Caco-2 (cell line): ENCODE results near the gene PLXNA4. TPM values are rescaled to one million over a fixed set of nuclear protein-coding genes. Genes with fewer than 3 reads are reported as not detected.

Experiments used
- BruUV-seq: library from RNA; stranded (reverse); fragments of 400-500 nt; replicated peaks from 2 replicates; lab custom pipeline; 2021; lab: Mats Ljungman, UMichigan
- CTCF ChIA-PET: fragments of 300-600 bp; sonication (Branson Sonifier 250); formaldehyde crosslinking; loops from one replicate; lab custom pipeline; 2022; ENCODE audit warnings: antibody characterized with exemption; lab: Charles Lee
- POLR2A ChIA-PET: fragments of 300-600 bp; sonication (Branson Sonifier 250); formaldehyde crosslinking; loops from one replicate; lab custom pipeline; 2022; ENCODE audit warnings: antibody characterized with exemption; lab: Charles Lee
- DNase-seq, 2 experiments: peaks; one replicate each; pipeline versions ENCODE4 v3.0.0 to v3.0.0-alpha.2; 2020 to 2022
- H3K27me3 ChIP-seq: replicated peaks from 2 replicates; pipeline ENCODE4 v1.6.0; 2011; ENCODE audit warnings: low read length; ENCODE audit not compliant: control insufficient read depth, insufficient read depth
- H3K36me3 ChIP-seq: 2 replicates; pipeline ENCODE4 v1.5.1; 2011; ENCODE audit warnings: low read length; ENCODE audit not compliant: control insufficient read depth, insufficient read depth
- H3K4me1 ChIP-seq: fragments of 250-450 bp; sonication (Bioruptor Pico); 2 replicates; pipeline ENCODE4 v1.5.1; 2020; ENCODE audit warnings: mild to moderate bottlenecking
- H3K4me3 ChIP-seq: 2 replicates; pipeline ENCODE4 v1.5.1; 2011; ENCODE audit warnings: low read depth, mild to moderate bottlenecking, control low read depth, low read length
- H3K9me3 ChIP-seq: fragments of 250-450 bp; sonication (Bioruptor Pico); 2 replicates; pipeline ENCODE4 v1.5.1; 2020; ENCODE audit warnings: mild to moderate bottlenecking, moderate library complexity
- H3K27ac Mint-ChIP-seq: one replicate; pipeline ENCODE4 v1.8.0; 2022; ENCODE audit warnings: mixed read lengths; ENCODE audit not compliant: unreplicated experiment
- H3K27me3 Mint-ChIP-seq: one replicate; pipeline ENCODE4 v1.8.0; 2022; ENCODE audit warnings: mixed read lengths; ENCODE audit not compliant: insufficient read depth, unreplicated experiment
- H3K36me3 Mint-ChIP-seq: one replicate; pipeline ENCODE4 v1.8.0; 2022; ENCODE audit warnings: mild to moderate bottlenecking, mixed read lengths; ENCODE audit not compliant: insufficient read depth, unreplicated experiment
- H3K4me1 Mint-ChIP-seq: one replicate; pipeline ENCODE4 v1.8.0; 2022; ENCODE audit warnings: low read depth, mixed read lengths; ENCODE audit not compliant: unreplicated experiment
- H3K4me3 Mint-ChIP-seq: one replicate; pipeline ENCODE4 v1.8.0; 2022; ENCODE audit warnings: mild to moderate bottlenecking, moderate library complexity, mixed read lengths; ENCODE audit not compliant: unreplicated experiment
- H3K9me3 Mint-ChIP-seq: one replicate; pipeline ENCODE4 v1.8.0; 2022; ENCODE audit warnings: mixed read lengths; ENCODE audit not compliant: unreplicated experiment
- CTCF ChIP-seq, 2 experiments: fragments of 200-600 bp in 1 of 2; IDR thresholded peaks; 1 replicate in 1 of 2; 2 replicates in 1 of 2; pipeline versions ENCODE4 v1.5.1 to v1.8.0; 2011 to 2022; ENCODE audit warnings: antibody characterized with exemption in 1 of 2, control low read depth in 1 of 2, inconsistent platforms in 1 of 2, low read depth in 1 of 2, low read length in 1 of 2, mild to moderate bottlenecking in 1 of 2, moderate library complexity in 1 of 2; ENCODE audit not compliant: insufficient read depth in 1 of 2, severe bottlenecking in 1 of 2, unreplicated experiment in 1 of 2
- intact Hi-C: fragments of 100-400 bp; cut with micrococcal nuclease; formaldehyde crosslinking; loops from one replicate; pipeline ENCODE4 v1.10.0; 2022; ENCODE audit not compliant: unreplicated experiment
- total RNA-seq: library from RNA; stranded (reverse); gene quantifications from 2 replicates; pipeline ENCODE4 v1.2.3, GENCODE V29; 2022

PLXNA4 gene
- total RNA-seq, 1 experiment from 2014 or later, result 0.43 TPM

- POLR2A ChIA-PET, result no interaction called here
- Histone ChIP-seq H3K4me3 (no peak overlapping the region), H3K4me1 (no peaks in the 10 kb centered on the region), H3K36me3 (no peaks in the 10 kb centered on the region), H3K9me3 (no peaks in the 10 kb centered on the region), H3K27me3 (no peaks in the 10 kb centered on the region; the same call in none of the 2 replicates)
- no TSS peak for BruUV-seq
- Mint-ChIP-seq H3K27ac (no peak overlapping the region), H3K36me3 (no peaks in the 10 kb centered on the region), H3K4me1 (no peaks in the 10 kb centered on the region), H3K9me3 (no peaks in the 10 kb centered on the region), H3K4me3 (no peak overlapping the region), H3K27me3 (peaks cover 19% of the 10 kb centered on the region)
- intact Hi-C loops, result loop anchor here (1.0 to 5.0 kb wide), 2 partner anchors 62 to 126 kb away; no protein-coding TSS in a partner anchor
- peak; percentile 53 for TF ChIP-seq CTCF (IDR thresholded peaks at IDR 0.05; ENCODE audit: insufficient read depth in 1 of 2, low read depth in 1 of 2, low read length in 1 of 2, severe bottlenecking in 1 of 2, unreplicated experiment in 1 of 2)
- peak in 1 of 2 experiments; percentile 51 for DNase-seq
- CTCF ChIA-PET, result interaction anchor here (0.6 to 1.2 kb wide), 2 partner anchors 62 to 324 kb away, joined by 3 to 4 read pairs; no protein-coding TSS in a partner anchor
Measured at GRCh38 chr7:132518102-132518838, 58.0 kb downstream of the PLXNA4 start.

DNA sequence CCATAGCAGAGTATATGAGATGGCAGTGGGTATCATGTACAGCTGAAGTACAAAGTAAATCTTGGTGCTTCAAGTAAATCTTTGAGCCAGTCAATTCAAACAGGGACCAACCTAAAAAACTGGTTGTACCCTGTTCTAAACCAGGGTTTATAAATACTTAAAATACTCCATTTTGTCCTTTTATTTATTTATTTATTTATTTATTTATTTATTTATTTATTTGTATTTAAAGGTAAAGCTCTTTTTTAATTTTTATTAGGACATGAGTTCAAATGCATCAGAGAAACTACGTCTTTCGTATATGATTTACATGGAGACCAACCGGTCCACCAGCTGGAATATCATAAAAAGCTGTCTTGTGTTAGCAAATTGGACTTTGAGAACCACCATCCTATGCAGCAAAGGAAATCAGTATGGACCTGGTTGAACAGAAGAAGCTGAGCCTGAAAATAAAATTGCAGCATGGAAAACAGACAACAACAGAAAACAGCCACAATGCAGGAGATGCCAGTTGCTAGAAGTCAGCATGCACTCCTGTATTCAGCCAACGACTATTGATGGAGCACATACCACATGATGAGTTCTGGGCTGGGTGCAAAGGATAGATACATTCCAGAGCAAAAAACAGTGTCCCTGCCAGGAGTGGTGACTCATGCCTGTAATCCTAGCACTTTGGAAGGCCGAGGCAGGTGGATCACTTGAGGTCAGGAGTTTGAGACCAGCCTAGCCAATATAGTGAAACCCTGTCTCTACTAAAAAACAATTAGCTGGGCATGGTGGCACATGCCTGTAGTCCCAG lies 60.0 kb downstream of the PLXNA4 start:
- no TSS peak for BruUV-seq
- Histone ChIP-seq H3K9me3 (no peaks in the 10 kb centered on the region), H3K4me1 (no peaks in the 10 kb centered on the region), H3K4me3 (no peak overlapping the region), H3K27me3 (no peaks in the 10 kb centered on the region), H3K36me3 (no peaks in the 10 kb centered on the region)
- H3K27me3 Mint-ChIP-seq, result peaks cover 20% of the 10 kb centered on the region
- H3K4me1 Mint-ChIP-seq, result no peaks in the 10 kb centered on the region
- intact Hi-C loops, result loop anchor here (5.0 kb wide), 1 partner anchor 124 kb away; no protein-coding TSS in a partner anchor
- CTCF ChIA-PET, result no interaction called here
- H3K36me3 Mint-ChIP-seq, result no peaks in the 10 kb centered on the region
- TF ChIP-seq CTCF (IDR thresholded peaks at IDR 0.05; ENCODE audit: insufficient read depth in 1 of 2, low read depth in 1 of 2, low read length in 1 of 2, severe bottlenecking in 1 of 2, unreplicated experiment in 1 of 2), result no peak
- H3K9me3 Mint-ChIP-seq, result no peaks in the 10 kb centered on the region
- no peak overlapping the region for H3K4me3 Mint-ChIP-seq
- POLR2A ChIA-PET, result no interaction called here
- H3K27ac Mint-ChIP-seq, result no peak overlapping the region
- DNase-seq, result no peak

- no peak overlapping the region for H3K4me3 Mint-ChIP-seq
- H3K27ac Mint-ChIP-seq, result no peak overlapping the region
- no peaks in the 10 kb centered on the region for H3K36me3 Mint-ChIP-seq
- BruUV-seq, result no TSS peak
- no peaks in the 10 kb centered on the region for H3K4me1 Mint-ChIP-seq
- TF ChIP-seq CTCF (IDR thresholded peaks at IDR 0.05; ENCODE audit: insufficient read depth in 1 of 2, low read depth in 1 of 2, low read length in 1 of 2, severe bottlenecking in 1 of 2, unreplicated experiment in 1 of 2), result no peak
- no peaks in the 10 kb centered on the region for H3K27me3 ChIP-seq
- H3K9me3 Mint-ChIP-seq, result no peaks in the 10 kb centered on the region
- no peak overlapping the region for H3K4me3 ChIP-seq
- no peaks in the 10 kb centered on the region for H3K9me3 ChIP-seq
- no peaks in the 10 kb centered on the region for H3K4me1 ChIP-seq
- intact Hi-C loops, result loop anchor here (5.0 kb wide), 1 partner anchor 123 kb away; no protein-coding TSS in a partner anchor
- H3K27me3 Mint-ChIP-seq, result peaks cover 21% of the 10 kb centered on the region
- no peaks in the 10 kb centered on the region for H3K36me3 ChIP-seq
- DNase-seq, result no peak
- CTCF ChIA-PET, result no interaction called here
- POLR2A ChIA-PET, result no interaction called here
Measured at GRCh38 chr7:132515181-132515580, 61.1 kb downstream of the PLXNA4 start.
